Ovary (tissue), 9 donors: ENCODE measurements around the gene MAD1L1. TPM values are rescaled to one million over a fixed set of nuclear protein-coding genes. Genes with fewer than 3 reads are reported as not detected.

ENCODE experiments used
- DNase-seq, 5 donors: peaks; one replicate each; pipeline ENCODE4 v3.0.0-alpha.2; 2019 to 2020
- H3K27ac ChIP-seq, 2 donors: fragments of 200-600 bp; one replicate each; pipeline versions ENCODE4 v1.5.1 to v1.8.0; 2019 to 2022
- H3K27me3 ChIP-seq: fragments of 200-600 bp; one replicate; pipeline ENCODE4 v1.8.0; 2022
- H3K36me3 ChIP-seq: fragments of 200-600 bp; sonication (generic); one replicate; pipeline ENCODE4 v1.5.1; 2019
- H3K4me1 ChIP-seq: one replicate; pipeline ENCODE4 v1.8.1; 2013; ENCODE audit warnings: mild to moderate bottlenecking, moderate library complexity; ENCODE audit not compliant: insufficient read depth
- H3K4me3 ChIP-seq: fragments of 200-600 bp; sonication (generic); one replicate; pipeline ENCODE4 v1.5.1; 2017
- H3K9me3 ChIP-seq, 2 donors: fragments of 200-600 bp in 1 of 2; sonication (generic) in 1 of 2; one replicate each; pipeline versions ENCODE4 v1.5.1 to v1.8.1; 2013 to 2019; ENCODE audit warnings: mild to moderate bottlenecking in 1 of 2, moderate library complexity in 1 of 2
- EP300 ChIP-seq: sonication (generic); formaldehyde crosslinking; IDR thresholded peaks from one replicate; pipeline ENCODE4 v1.6.1; 2017; ENCODE audit warnings: antibody characterized with exemption
- POLR2A ChIP-seq: fragments of 450-650 bp; IDR thresholded peaks from one replicate; pipeline ENCODE4 v1.6.1; 2017; ENCODE audit warnings: antibody characterized with exemption, mild to moderate bottlenecking, moderate library complexity
- WGBS, 3 donors: extraction: QIAGEN DNeasy Blood & Tissue Kit in 1 of 3; methylation state at CpG; one replicate each; pipeline versions ENCODE4 v1.1.5 to v1.1.7; 2013 to 2017; 5-methylcytosine and 5-hydroxymethylcytosine counted together
- intact Hi-C, 4 donors: fragments of 100-400 bp; cut with DNase I; formaldehyde crosslinking; loops; one replicate each; pipeline versions ENCODE4 v1.11.0 to v1.15.1; 2022 to 2023
- polyA plus RNA-seq, 2 donors: library from polyadenylated mRNA; stranded (reverse); fragments of 200-250 nt in 1 of 2; fragments of 350-450 nt in 1 of 2; fragmentation: Illumina TruSeq in 1 of 2; extraction: RNeasy Lipid Tissue Mini Kit (QIAGEN cat#74804) in 1 of 2; gene quantifications; one replicate each; pipeline ENCODE4 v1.2.3, GENCODE V29; 2013 to 2014
- total RNA-seq, 7 donors: library from RNA; depleted of rRNA in 2 of 7; stranded (reverse); fragments of >200 nt in 2 of 7; fragmentation: NEBNext Ultra II Directional in 3 of 7; extraction: Animal tissue kit (Norgen Biotek cat#: 25700) in 3 of 7; gene quantifications; one replicate each; pipeline versions ENCODE4 v1.1.0 to v1.2.4, GENCODE V29; 2016 to 2023
- TF ChIP-seq, protein P1 (sequence below), 3 donors: fragments of 450-650 bp in 2 of 3; fragments of 200-600 bp in 1 of 3; IDR thresholded peaks; one replicate each; pipeline versions ENCODE4 v1.5.1 to v1.8.0; 2016 to 2022; ENCODE audit warnings: antibody characterized with exemption in 3 of 3, mild to moderate bottlenecking in 1 of 3
- donor health status: DM: no; HTN: no; CAD: no; lungs with moderate emphysema.
- donor health status: DM: no; HTN: no; CAD: no.
- donor health status: Bipolar disorder and iron deficiency.
- donor health status: DM: yes; HTN: yes; CAD: no.
- donor health status: DM: no; HTN: no; CAD: no.
- donor health status: DM: yes; HTN: yes; CAD: no.

The MAD1L1 gene
- total and polyA plus RNA-seq, 9 donors: 5.9 to 36.6 (median 22.8) TPM

DNA sequence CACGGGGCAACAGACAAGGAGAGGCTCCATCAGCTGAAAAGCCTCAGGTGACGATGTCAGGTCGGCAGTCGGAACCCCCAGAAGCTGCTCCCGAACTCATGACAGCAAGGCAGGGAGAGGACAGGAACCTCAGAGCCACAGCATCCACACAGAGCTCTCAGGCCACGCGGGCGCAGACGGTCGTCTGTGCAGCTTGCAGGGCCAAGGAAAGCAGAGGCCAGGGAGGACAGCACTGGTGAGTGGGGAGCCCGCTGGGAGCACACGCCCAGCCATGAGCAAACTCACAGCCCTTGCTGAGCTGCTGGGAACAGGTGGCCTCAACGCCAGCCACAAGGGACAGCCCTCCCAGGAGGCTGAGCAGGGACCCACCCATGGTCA, 138.9 kb downstream of the MAD1L1 start:
- no peaks in the 10 kb centered on the region for H3K27me3 ChIP-seq
- no peaks in the 10 kb centered on the region for H3K9me3 ChIP-seq
- H3K27ac ChIP-seq: no peak overlapping the region
- WGBS, 3 donors: 46 to 61% (median 59%) methylated on average over 8 to 13 of the region's 13 CpGs
- no peak for DNase-seq
- no peaks in the 10 kb centered on the region for H3K36me3 ChIP-seq
- no peak overlapping the region for H3K4me3 ChIP-seq
- intact Hi-C loops: no loop called here
- TF ChIP-seq EP300 (no peak), POLR2A (no peak)
- TF ChIP-seq, protein P1, sequence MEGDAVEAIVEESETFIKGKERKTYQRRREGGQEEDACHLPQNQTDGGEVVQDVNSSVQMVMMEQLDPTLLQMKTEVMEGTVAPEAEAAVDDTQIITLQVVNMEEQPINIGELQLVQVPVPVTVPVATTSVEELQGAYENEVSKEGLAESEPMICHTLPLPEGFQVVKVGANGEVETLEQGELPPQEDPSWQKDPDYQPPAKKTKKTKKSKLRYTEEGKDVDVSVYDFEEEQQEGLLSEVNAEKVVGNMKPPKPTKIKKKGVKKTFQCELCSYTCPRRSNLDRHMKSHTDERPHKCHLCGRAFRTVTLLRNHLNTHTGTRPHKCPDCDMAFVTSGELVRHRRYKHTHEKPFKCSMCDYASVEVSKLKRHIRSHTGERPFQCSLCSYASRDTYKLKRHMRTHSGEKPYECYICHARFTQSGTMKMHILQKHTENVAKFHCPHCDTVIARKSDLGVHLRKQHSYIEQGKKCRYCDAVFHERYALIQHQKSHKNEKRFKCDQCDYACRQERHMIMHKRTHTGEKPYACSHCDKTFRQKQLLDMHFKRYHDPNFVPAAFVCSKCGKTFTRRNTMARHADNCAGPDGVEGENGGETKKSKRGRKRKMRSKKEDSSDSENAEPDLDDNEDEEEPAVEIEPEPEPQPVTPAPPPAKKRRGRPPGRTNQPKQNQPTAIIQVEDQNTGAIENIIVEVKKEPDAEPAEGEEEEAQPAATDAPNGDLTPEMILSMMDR (IDR thresholded peaks at IDR 0.05): no peak
- peaks cover 2% of the 10 kb centered on the region for H3K4me1 ChIP-seq

DNA sequence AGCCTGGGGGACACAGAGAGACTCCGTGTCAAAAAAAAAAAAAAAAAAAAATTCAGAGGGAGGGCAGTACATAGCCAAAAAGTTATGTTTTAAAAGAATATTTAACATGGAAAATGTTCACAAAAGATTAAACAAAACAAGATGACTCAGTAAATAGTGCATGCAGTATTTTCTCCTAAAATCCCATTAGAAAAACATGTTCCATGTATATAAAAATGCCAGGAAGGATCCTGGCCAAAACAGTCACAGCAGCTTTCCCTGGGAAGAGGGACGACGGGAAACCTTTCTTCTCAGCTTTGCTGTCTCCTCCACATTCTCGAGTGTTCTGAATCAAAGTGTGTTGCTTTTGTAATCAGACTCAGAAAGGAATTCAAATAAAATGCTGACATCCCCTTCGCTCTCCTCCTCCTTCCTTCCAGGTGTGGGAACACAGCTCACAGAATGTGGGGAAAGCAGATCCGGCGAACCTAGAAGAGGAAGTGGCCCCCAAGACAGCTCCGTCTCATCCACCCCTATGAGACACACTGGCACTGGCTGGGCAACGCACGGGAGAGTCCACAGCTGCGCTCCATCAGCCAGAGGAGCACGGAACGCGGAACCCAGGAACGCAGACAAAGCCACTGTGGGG, 139.4 kb downstream of the MAD1L1 start:
- Histone ChIP-seq H3K4me3 (no peak overlapping the region), H3K36me3 (no peaks in the 10 kb centered on the region), H3K9me3 (no peaks in the 10 kb centered on the region), H3K27me3 (no peaks in the 10 kb centered on the region), H3K27ac (no peak overlapping the region), H3K4me1 (peaks cover 2% of the 10 kb centered on the region)
- WGBS, 3 donors: 13 to 45% (median 14%) methylated on average over 14 to 15 of the region's 15 CpGs
- intact Hi-C loops: no loop called here
- TF ChIP-seq, protein P1 (IDR thresholded peaks at IDR 0.05): no peak
- TF ChIP-seq POLR2A: no peak
- TF ChIP-seq EP300: no peak
- peak in 1 of 5 donors; percentile 22 for DNase-seq

DNA sequence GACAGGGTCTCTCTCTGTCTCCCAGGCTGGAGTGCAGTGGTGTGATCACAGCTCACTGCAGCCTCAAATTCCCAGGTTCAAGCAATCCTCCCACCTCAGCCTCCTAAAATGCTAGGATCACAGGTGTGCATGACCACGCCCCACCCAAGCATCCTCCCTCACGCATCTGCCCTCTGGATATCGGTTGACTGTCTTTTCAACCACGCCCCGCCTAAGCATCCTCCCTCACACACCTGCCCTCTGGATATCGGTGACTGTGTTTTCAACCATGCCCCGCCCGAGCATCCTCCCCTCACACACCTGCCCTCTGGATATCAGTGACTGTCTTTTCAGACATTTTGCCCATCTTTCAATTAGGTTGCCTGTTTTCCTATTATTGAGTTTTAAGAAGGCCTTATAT, 140.5 kb downstream of the MAD1L1 start:
- peaks cover 2% of the 10 kb centered on the region for H3K4me1 ChIP-seq
- H3K27ac ChIP-seq: no peak overlapping the region
- no peak for TF ChIP-seq EP300
- TF ChIP-seq, protein P1 (IDR thresholded peaks at IDR 0.05): no peak
- no peak for TF ChIP-seq POLR2A
- intact Hi-C loops: no loop called here
- no peaks in the 10 kb centered on the region for H3K36me3 ChIP-seq
- 92 to 96% (median 94%) methylated on average over 8 of the region's 8 CpGs for WGBS, 3 donors
- no peaks in the 10 kb centered on the region for H3K9me3 ChIP-seq
- no peak for DNase-seq
- no peak overlapping the region for H3K4me3 ChIP-seq
- no peaks in the 10 kb centered on the region for H3K27me3 ChIP-seq

DNA sequence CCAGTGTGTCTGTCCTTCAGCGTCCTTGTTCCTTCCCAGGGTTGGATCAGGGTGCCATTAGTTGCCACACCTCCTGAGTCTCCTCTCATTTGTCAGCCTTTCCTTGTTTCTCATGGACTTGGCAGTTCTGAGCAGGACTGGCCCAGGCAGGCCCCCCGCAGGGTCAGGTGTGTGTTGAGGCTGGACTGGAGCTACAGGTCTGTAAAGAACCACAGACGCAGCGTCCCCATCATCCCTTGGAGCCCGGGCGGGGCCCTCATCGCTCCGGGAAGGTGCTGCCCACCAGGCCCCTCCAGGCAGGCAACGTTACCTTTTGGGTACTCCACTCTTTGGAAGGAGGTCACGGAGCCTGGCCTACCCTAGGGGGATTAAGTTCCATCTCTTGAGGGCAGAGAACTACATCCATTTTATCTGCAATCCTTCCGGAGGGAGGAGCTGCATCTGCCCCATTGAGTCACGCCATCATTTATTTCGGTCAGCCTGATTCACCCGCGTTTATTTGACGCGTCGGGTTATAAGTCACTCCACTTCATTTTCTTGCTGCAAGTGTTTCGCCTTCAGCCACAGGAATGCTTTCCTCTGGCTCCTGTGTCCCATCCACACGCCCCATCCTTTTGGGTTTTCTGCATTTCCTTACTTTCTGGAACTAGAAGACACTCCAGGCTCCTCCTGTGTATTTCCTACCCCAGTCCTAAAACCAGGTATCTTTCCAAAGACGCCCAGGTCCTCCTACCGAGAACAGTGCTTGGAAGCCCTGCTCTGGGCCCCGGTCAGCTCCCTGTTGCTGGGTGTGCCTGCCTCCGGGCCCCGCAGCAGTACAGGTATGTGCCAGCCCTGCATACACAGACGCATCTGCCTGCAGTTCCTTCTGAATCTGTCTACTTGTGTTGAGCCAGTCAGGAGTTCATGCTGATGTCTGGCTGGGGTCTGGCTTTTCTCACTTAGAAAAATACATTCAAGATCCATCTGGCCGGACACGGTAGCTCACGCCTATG, 141.9 kb downstream of the MAD1L1 start:
- 96 to 97% (median 97%) methylated on average over 29 of the region's 29 CpGs for WGBS, 3 donors
- no peaks in the 10 kb centered on the region for H3K9me3 ChIP-seq
- H3K4me1 ChIP-seq: peaks cover 2% of the 10 kb centered on the region
- H3K36me3 ChIP-seq: no peaks in the 10 kb centered on the region
- no peak overlapping the region for H3K27ac ChIP-seq
- TF ChIP-seq EP300: no peak
- no peak for TF ChIP-seq POLR2A
- TF ChIP-seq, protein P1 (IDR thresholded peaks at IDR 0.05): no peak
- no peak overlapping the region for H3K4me3 ChIP-seq
- intact Hi-C loops: no loop called here
- H3K27me3 ChIP-seq: no peaks in the 10 kb centered on the region
- no peak for DNase-seq
